ENCODE data around the gene C20orf144.

Gene C20orf144

GRCh38 chr20:33650753-33651561 lies 11.2 kb upstream of the C20orf144 start:
- no peak for TF ChIP-seq CTCF (IDR thresholded peaks at IDR 0.05; ENCODE audit: low read depth, low read length)
- H3K4me3 ChIP-seq (ENCODE audit: low read depth, low read length) = no peak overlapping the region

GRCh38 chr20:33651562-33652048 lies 10.5 kb upstream of the C20orf144 start:
- no peak for TF ChIP-seq CTCF (IDR thresholded peaks at IDR 0.05; ENCODE audit: low read depth, low read length)
- H3K4me3 ChIP-seq (ENCODE audit: low read depth, low read length) = no peak overlapping the region

DNA sequence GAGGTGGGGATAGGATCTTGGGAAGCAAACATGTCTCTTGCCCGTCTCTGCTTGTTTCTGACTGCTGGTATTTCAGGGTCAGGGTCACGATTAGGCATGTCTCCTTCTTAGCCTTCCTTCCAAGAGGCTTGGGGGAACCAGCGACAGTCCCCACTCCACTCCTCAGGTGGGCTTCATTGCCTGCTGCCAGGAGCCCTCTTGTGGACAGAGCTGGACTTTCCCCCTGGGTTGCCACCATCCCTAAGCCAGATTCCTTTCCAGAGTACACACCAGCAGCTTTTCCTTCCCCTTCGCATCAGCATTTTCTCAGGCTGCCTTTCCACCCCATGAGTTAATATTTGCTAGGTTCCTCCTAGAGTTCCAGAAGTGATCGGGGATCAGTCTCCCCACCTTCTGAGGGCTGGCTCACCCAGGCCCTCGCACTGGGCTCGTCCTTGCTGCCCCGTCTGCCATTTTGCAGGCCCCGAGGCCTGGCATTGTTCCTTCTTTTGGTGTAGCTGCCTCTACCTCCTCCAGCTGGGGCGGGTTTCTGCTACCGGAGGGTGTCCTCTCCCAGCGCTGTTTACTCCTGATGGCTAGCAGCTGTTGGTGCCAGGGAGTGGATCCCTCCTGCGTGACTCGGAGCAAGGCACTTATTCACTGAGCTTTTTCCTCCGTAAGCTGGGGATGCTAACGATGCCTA lies 8.8 kb upstream of the C20orf144 start:
- TF ChIP-seq CTCF (IDR thresholded peaks at IDR 0.05; ENCODE audit: low read depth, low read length) = peak; percentile 92
- no peak overlapping the region for H3K4me3 ChIP-seq (ENCODE audit: low read depth, low read length)

GRCh38 chr20:33653900-33654596 lies 8.1 kb upstream of the C20orf144 start:
- H3K4me3 ChIP-seq (ENCODE audit: low read depth, low read length) = no peak overlapping the region
- TF ChIP-seq CTCF (IDR thresholded peaks at IDR 0.05; ENCODE audit: low read depth, low read length) = no peak

- no peak for TF ChIP-seq CTCF (IDR thresholded peaks at IDR 0.05; ENCODE audit: low read depth, low read length)
- no peak overlapping the region for H3K4me3 ChIP-seq (ENCODE audit: low read depth, low read length)
These were observed 7.4 kb upstream of the C20orf144 start for GRCh38 chr20:33654680-33655161.

DNA sequence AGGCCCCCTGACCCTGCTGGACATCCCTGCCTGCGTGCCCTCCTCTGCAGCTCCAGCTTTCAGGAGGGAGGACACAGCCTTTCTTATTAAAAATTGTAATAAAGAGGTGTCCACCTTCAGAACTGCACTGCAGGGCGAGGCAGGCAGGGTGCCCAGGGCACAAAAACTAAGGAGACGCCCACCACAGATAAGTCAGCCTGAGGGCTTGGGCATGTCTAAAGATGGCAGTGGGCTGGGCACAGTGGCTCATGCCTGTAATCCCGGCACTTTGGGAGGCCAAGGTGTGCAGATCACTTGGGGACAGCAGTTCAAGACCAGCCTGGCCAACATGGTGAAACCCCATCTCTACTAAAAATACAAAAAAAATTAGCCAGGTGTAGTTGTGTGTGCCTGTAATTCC lies 7.0 kb upstream of the C20orf144 start:
- no peak for TF ChIP-seq CTCF (IDR thresholded peaks at IDR 0.05; ENCODE audit: low read depth, low read length)
- no peak overlapping the region for H3K4me3 ChIP-seq (ENCODE audit: low read depth, low read length)

All from WI38 (cell line).